ENCODE measurements around the gene ACP1.

ACP1 gene

DNA sequence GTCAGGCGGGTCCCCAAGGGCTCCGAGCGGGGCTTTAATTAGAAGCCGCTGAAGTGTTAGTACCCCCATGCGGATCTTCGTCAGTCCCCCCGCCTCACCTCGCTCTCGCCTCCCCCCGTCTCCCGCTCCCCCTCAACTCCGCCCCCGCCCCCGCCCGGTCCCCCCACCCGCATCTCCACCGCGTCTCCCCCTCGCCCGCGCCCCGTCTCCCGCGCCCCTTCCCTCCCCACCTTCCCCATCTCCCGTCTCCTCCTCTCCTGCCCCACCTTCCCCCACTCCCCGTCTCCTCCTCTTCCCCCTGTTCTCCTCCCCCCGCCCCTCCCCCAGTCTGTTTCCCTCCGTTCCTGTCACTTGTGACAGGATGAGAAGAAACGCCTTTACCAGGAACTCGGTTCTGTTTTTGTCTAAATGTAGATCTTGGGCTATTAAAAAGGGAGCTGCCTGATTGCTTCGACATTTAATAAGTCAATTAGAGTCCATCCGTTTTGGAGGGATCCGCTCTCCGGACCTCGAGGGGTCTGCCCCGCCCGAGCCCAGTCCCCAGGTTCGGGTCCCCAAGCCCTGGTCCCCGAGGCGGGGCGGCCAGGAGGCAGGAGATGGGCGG lies 24.1 kb downstream of the ACP1 start:
- no peaks in the 10 kb centered on the region for H3K4me1 ChIP-seq (ENCODE audit: low read length)
- H3K9ac ChIP-seq (ENCODE audit: low read length): no peak overlapping the region
- H4K20me1 ChIP-seq (ENCODE audit: insufficient read depth, low read length): no peaks in the 10 kb centered on the region
- H3K4me3 ChIP-seq (ENCODE audit: low read length): no peak overlapping the region
- H2AFZ ChIP-seq (ENCODE audit: low read depth, low read length): no peak overlapping the region
- no peak overlapping the region for H3K27ac ChIP-seq (ENCODE audit: low read length)
- no peaks in the 10 kb centered on the region for H3K9me3 ChIP-seq (ENCODE audit: insufficient read depth, low read length)
- TF ChIP-seq CTCF (IDR thresholded peaks at IDR 0.05; ENCODE audit: low read depth, low read length) (no peak), EZH2phosphoT487 (IDR thresholded peaks at IDR 0.05; ENCODE audit: low read depth) (no peak)
- H3K27me3 ChIP-seq (ENCODE audit: low read depth, low read length): no peaks in the 10 kb centered on the region
- no peaks in the 10 kb centered on the region for H3K79me2 ChIP-seq (ENCODE audit: low read length)
- peaks cover 4% of the 10 kb centered on the region for H3K36me3 ChIP-seq (replicated peaks; ENCODE audit: low read depth, low read length)
- no peak overlapping the region for H3K4me2 ChIP-seq (ENCODE audit: low read length)

DNA sequence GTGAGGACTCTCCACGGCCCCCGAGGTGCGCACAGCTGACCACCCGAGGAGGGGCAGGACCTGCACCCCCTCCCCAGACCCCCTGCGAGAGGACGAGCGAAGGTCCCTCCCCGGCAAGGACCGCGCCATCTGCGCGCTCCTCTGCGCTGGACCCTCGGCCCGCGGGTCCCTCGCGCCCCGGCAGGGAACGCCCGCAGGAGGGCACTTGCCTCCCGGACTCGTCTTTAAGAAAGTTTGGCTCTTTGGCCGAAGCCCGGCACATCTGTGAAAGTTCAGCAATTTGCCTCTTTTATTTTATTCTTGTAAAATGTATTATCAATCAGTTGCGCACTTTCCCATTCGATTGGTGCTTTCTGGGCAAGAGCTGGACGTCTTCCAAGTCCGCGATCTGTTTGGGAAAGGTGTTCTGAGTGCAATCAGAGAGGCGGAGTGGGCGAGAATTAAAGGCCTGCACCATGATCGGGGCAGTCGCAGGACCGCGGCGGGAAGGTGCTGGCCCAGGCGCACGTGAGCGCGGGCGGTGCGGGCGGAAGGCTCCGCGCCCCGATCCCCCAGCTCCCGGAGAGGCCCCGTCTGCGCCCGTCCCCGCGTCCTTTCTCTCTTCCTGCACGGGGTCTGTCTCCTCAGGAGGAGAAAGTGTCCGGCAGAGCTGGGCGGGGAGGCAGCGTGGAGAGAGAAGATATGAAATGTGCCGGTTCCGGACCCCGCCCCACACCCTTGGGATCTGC lies 24.8 kb downstream of the ACP1 start:
- Histone ChIP-seq H3K9me3 (ENCODE audit: insufficient read depth, low read length) (no peaks in the 10 kb centered on the region), H3K27ac (ENCODE audit: low read length) (no peak overlapping the region), H3K27me3 (ENCODE audit: low read depth, low read length) (no peaks in the 10 kb centered on the region), H2AFZ (ENCODE audit: low read depth, low read length) (no peak overlapping the region), H3K79me2 (ENCODE audit: low read length) (no peaks in the 10 kb centered on the region), H3K4me3 (ENCODE audit: low read length) (no peak overlapping the region), H3K4me2 (ENCODE audit: low read length) (no peak overlapping the region), H4K20me1 (ENCODE audit: insufficient read depth, low read length) (no peaks in the 10 kb centered on the region), H3K9ac (ENCODE audit: low read length) (no peak overlapping the region), H3K4me1 (ENCODE audit: low read length) (no peaks in the 10 kb centered on the region), H3K36me3 (replicated peaks; ENCODE audit: low read depth, low read length) (peaks cover 4% of the 10 kb centered on the region)
- no peak for TF ChIP-seq CTCF (IDR thresholded peaks at IDR 0.05; ENCODE audit: low read depth, low read length)
- TF ChIP-seq EZH2phosphoT487 (IDR thresholded peaks at IDR 0.05; ENCODE audit: low read depth): no peak

DNA sequence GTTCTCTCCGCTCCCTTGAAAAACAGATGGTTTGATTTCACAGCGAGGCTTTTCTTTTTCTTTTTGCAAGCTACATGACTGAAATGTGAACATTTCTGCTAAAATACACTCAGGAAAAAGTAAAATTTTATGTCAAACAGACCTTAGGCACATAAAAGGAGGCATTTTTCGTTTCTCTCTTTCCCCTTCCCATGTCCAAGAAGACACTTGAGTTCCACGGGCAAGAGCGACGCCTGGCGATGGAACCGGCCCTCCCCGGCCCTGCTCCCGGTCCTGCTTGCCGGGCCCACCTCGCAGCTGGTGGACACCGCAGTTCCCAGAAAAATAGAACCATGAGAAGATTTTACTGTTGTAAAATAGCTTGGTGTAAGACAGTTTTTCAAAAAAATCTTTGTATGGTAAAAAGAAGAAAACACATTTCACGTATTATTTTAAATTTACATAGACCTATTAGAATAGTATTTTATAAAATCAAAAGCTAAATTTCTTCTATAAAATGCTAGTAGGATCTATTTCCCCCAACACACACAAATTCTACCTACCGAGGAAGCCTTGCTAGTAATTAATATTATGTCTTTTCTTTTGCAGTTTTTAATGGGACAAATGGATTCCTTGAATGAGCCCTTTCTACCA lies 25.5 kb downstream of the ACP1 start:
- Histone ChIP-seq H3K27me3 (ENCODE audit: low read depth, low read length) (no peaks in the 10 kb centered on the region), H3K4me3 (ENCODE audit: low read length) (no peak overlapping the region), H3K4me2 (ENCODE audit: low read length) (no peak overlapping the region), H3K36me3 (replicated peaks; ENCODE audit: low read depth, low read length) (peaks cover 4% of the 10 kb centered on the region), H3K9ac (ENCODE audit: low read length) (no peak overlapping the region), H3K27ac (ENCODE audit: low read length) (no peak overlapping the region), H2AFZ (ENCODE audit: low read depth, low read length) (no peak overlapping the region), H3K4me1 (ENCODE audit: low read length) (no peaks in the 10 kb centered on the region), H3K9me3 (ENCODE audit: insufficient read depth, low read length) (no peaks in the 10 kb centered on the region), H4K20me1 (ENCODE audit: insufficient read depth, low read length) (no peaks in the 10 kb centered on the region), H3K79me2 (ENCODE audit: low read length) (no peaks in the 10 kb centered on the region)
- no peak for TF ChIP-seq CTCF (IDR thresholded peaks at IDR 0.05; ENCODE audit: low read depth, low read length)
- TF ChIP-seq EZH2phosphoT487 (IDR thresholded peaks at IDR 0.05; ENCODE audit: low read depth): no peak

DNA sequence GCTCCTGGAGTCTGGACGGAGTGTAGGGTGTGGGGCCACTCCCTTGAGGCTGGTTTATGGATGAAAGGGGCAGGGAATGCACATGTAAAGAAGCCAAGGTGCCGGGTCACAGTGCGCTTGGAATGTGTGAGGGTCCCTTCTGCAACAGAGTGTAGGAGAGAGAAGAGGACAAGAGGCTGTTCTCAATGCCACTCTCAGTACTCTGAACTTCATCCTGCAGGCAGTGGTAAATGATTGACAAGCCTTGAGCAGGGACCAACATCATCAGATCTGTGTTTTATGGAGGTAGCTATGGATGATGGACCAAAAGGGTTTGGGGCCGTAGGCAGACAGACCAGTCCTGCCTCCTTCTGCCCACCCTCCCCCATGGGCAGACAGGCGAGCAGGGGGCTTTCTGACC lies 30.3 kb downstream of the ACP1 start:
- Histone ChIP-seq H3K4me3 (ENCODE audit: low read length) (no peak overlapping the region), H3K4me2 (ENCODE audit: low read length) (no peak overlapping the region), H2AFZ (ENCODE audit: low read depth, low read length) (no peak overlapping the region), H3K27me3 (ENCODE audit: low read depth, low read length) (no peaks in the 10 kb centered on the region), H3K9ac (ENCODE audit: low read length) (no peak overlapping the region), H4K20me1 (ENCODE audit: insufficient read depth, low read length) (no peaks in the 10 kb centered on the region), H3K79me2 (ENCODE audit: low read length) (no peaks in the 10 kb centered on the region), H3K4me1 (ENCODE audit: low read length) (no peaks in the 10 kb centered on the region), H3K36me3 (replicated peaks; ENCODE audit: low read depth, low read length) (peaks cover 4% of the 10 kb centered on the region), H3K27ac (ENCODE audit: low read length) (no peak overlapping the region), H3K9me3 (ENCODE audit: insufficient read depth, low read length) (no peaks in the 10 kb centered on the region)
- TF ChIP-seq EZH2phosphoT487 (IDR thresholded peaks at IDR 0.05; ENCODE audit: low read depth): no peak
- no peak for TF ChIP-seq CTCF (IDR thresholded peaks at IDR 0.05; ENCODE audit: low read depth, low read length)
